Nephron (organoid): ENCODE measurements around the gene SND1.

Experiments
- H3K27ac Mint-ChIP-seq, 3 experiments: 2 replicates each; pipeline ENCODE4 v1.8.0; 2020; ENCODE audit warnings: mixed read lengths in 3 of 3, mild to moderate bottlenecking in 2 of 3, moderate library complexity in 1 of 3
- H3K27me3 Mint-ChIP-seq: 2 replicates; pipeline ENCODE4 v1.8.0; 2021; ENCODE audit warnings: low read depth, mild to moderate bottlenecking, moderate library complexity, mixed read lengths
- H3K36me3 Mint-ChIP-seq: 2 replicates; pipeline ENCODE4 v1.8.0; 2020; ENCODE audit warnings: low read depth, mixed read lengths
- H3K4me1 Mint-ChIP-seq: 2 replicates; pipeline ENCODE4 v1.8.0; 2020; ENCODE audit warnings: mixed read lengths
- H3K4me3 Mint-ChIP-seq, 3 experiments: 2 replicates each; pipeline ENCODE4 v1.8.0; 2020; ENCODE audit warnings: mild to moderate bottlenecking in 3 of 3, mixed read lengths in 3 of 3, moderate library complexity in 2 of 3
- H3K9me3 Mint-ChIP-seq: 2 replicates; pipeline ENCODE4 v1.8.0; 2020; ENCODE audit warnings: mixed read lengths
- CTCF ChIP-seq, 3 experiments: fragments of 200-600 bp; sonication (generic); IDR thresholded peaks; one replicate each; pipeline ENCODE4 v1.5.0; 2021; ENCODE audit warnings: antibody characterized with exemption in 3 of 3; ENCODE audit not compliant: unreplicated experiment in 3 of 3

Gene SND1

GRCh38 chr7:127782654-127783559 lies 130.9 kb downstream of the SND1 start:
- Mint-ChIP-seq H3K36me3 (no peaks in the 10 kb centered on the region), H3K9me3 (no peaks in the 10 kb centered on the region)

GRCh38 chr7:127786184-127786583 lies 134.2 kb downstream of the SND1 start:
- no peak overlapping the region for H3K4me3 Mint-ChIP-seq
- H3K4me1 Mint-ChIP-seq, result peaks cover 31% of the 10 kb centered on the region
- no peaks in the 10 kb centered on the region for H3K27me3 Mint-ChIP-seq
- H3K36me3 Mint-ChIP-seq, result no peaks in the 10 kb centered on the region
- no peak for TF ChIP-seq CTCF (IDR thresholded peaks at IDR 0.05; ENCODE audit: unreplicated experiment in 3 of 3)
- H3K27ac Mint-ChIP-seq, result no peak overlapping the region
- no peaks in the 10 kb centered on the region for H3K9me3 Mint-ChIP-seq

More at GRCh38 chr7:127782654-127783559, 130.9 kb downstream of the SND1 start:
- TF ChIP-seq CTCF (IDR thresholded peaks at IDR 0.05; ENCODE audit: unreplicated experiment in 3 of 3), result no peak
- H3K4me3 Mint-ChIP-seq, result no peak overlapping the region
- H3K4me1 Mint-ChIP-seq, result peaks cover 24% of the 10 kb centered on the region
- H3K27me3 Mint-ChIP-seq, result no peaks in the 10 kb centered on the region
- peak overlapping the region; percentile 32 to 41 (median 35) for H3K27ac Mint-ChIP-seq

GRCh38 chr7:127789031-127789430 lies 137.0 kb downstream of the SND1 start:
- Mint-ChIP-seq H3K4me1 (peaks cover 21% of the 10 kb centered on the region), H3K9me3 (no peaks in the 10 kb centered on the region), H3K36me3 (no peaks in the 10 kb centered on the region), H3K27ac (no peak overlapping the region), H3K4me3 (no peak overlapping the region), H3K27me3 (no peaks in the 10 kb centered on the region)
- TF ChIP-seq CTCF (IDR thresholded peaks at IDR 0.05; ENCODE audit: unreplicated experiment in 3 of 3), result no peak

GRCh38 chr7:127791446-127792189 lies 139.6 kb downstream of the SND1 start:
- no peak overlapping the region for H3K4me3 Mint-ChIP-seq
- H3K9me3 Mint-ChIP-seq, result no peaks in the 10 kb centered on the region
- TF ChIP-seq CTCF (IDR thresholded peaks at IDR 0.05; ENCODE audit: unreplicated experiment in 3 of 3), result no peak
- H3K36me3 Mint-ChIP-seq, result no peaks in the 10 kb centered on the region
- no peaks in the 10 kb centered on the region for H3K27me3 Mint-ChIP-seq
- peak overlapping the region in 1 of 3 experiments; percentile 42 for H3K27ac Mint-ChIP-seq
- peaks cover 39% of the 10 kb centered on the region for H3K4me1 Mint-ChIP-seq

GRCh38 chr7:127792528-127793342 lies 140.7 kb downstream of the SND1 start:
- Mint-ChIP-seq H3K36me3 (no peaks in the 10 kb centered on the region), H3K27ac (peak overlapping the region in 1 of 3 experiments; percentile 21), H3K9me3 (no peaks in the 10 kb centered on the region), H3K27me3 (no peaks in the 10 kb centered on the region), H3K4me1 (peaks cover 36% of the 10 kb centered on the region), H3K4me3 (no peak overlapping the region)
- TF ChIP-seq CTCF (IDR thresholded peaks at IDR 0.05; ENCODE audit: unreplicated experiment in 3 of 3), result peak in 1 of 3 experiments; percentile 31
